ENCODE measurements around the gene TACR1. TPM values are rescaled to one million over a fixed set of nuclear protein-coding genes. Genes with fewer than 3 reads are reported as not detected.
"Not testable (repeated sequence)": the region's sequence is repeated elsewhere in the genome, so short reads cannot be mapped to it uniquely, and the experiment has no call there.

Gene TACR1
- total and polyA plus RNA-seq, 8 donors = 0.14 to 3.5 (median 0.49) TPM; not detected in 4

DNA sequence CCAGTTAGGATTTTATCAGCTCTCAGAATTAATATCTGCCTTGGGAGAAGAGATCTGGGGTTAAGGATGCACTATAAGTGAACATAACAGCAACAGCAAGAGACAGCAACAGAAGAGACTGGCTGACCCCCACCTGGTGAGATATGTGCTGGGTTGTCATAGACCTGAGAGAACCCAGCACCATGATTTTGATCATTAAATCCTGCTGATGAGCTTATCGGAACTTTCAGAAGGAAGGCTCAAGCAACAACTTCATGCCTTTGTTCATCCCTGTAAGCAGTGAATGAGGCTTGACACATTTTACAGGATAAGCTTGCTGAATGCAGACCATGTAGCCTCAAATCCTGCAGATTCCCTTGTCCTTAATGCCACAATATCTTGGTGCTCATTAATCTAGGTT, 140.9 kb downstream of the TACR1 start:
- intact Hi-C loops (cut with DNase I; ENCODE audit: low total_unique reads) = no loop called here
- WGBS, 5 donors = 69 to 97% (median 93%) methylated on average over 1 of the region's 1 CpG

DNA sequence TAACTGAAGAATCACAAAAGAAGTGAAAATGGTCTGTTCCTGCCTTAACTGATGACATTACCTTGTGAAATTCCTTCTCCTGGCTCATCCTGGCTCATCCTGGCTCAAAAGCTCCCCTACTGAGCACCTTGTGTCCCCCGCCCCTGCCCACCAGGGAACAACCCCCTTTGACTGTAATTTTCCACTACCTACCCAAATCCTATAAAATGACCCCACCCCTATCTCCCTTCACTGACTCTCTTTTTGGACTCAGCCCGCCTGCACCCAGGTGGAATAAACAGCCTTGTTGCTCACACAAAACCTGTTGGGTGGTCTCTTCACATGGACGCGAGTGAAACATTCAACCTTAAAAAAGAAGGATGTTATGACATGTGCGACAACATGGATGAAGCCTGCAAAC, 142.2 kb downstream of the TACR1 start:
- H3K4me1 ChIP-seq; intact Hi-C loops (cut with DNase I; ENCODE audit: low total_unique reads): not testable (repeated sequence)
- 91 to 93% (median 91%) methylated on average over 5 of the region's 5 CpGs for WGBS, 5 donors

More for the DNA sequence above, 140.9 kb downstream of the TACR1 start:
- Histone ChIP-seq H3K4me1 (no peaks in the 10 kb centered on the region), H3K36me3 (no peaks in the 10 kb centered on the region), H3K27ac (no peak overlapping the region), H3K9me3 (no peaks in the 10 kb centered on the region), H3K27me3 (no peaks in the 10 kb centered on the region), H3K4me3 (no peak overlapping the region)
- no peak for DNase-seq
- TF ChIP-seq, protein P1, sequence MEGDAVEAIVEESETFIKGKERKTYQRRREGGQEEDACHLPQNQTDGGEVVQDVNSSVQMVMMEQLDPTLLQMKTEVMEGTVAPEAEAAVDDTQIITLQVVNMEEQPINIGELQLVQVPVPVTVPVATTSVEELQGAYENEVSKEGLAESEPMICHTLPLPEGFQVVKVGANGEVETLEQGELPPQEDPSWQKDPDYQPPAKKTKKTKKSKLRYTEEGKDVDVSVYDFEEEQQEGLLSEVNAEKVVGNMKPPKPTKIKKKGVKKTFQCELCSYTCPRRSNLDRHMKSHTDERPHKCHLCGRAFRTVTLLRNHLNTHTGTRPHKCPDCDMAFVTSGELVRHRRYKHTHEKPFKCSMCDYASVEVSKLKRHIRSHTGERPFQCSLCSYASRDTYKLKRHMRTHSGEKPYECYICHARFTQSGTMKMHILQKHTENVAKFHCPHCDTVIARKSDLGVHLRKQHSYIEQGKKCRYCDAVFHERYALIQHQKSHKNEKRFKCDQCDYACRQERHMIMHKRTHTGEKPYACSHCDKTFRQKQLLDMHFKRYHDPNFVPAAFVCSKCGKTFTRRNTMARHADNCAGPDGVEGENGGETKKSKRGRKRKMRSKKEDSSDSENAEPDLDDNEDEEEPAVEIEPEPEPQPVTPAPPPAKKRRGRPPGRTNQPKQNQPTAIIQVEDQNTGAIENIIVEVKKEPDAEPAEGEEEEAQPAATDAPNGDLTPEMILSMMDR (IDR thresholded peaks at IDR 0.05) = no peak
- no peak for TF ChIP-seq EP300 (IDR thresholded peaks at IDR 0.05)
- no peak for TF ChIP-seq POLR2AphosphoS5 (IDR thresholded peaks at IDR 0.05)
- no peak for TF ChIP-seq POLR2A (IDR thresholded peaks at IDR 0.05)

DNA sequence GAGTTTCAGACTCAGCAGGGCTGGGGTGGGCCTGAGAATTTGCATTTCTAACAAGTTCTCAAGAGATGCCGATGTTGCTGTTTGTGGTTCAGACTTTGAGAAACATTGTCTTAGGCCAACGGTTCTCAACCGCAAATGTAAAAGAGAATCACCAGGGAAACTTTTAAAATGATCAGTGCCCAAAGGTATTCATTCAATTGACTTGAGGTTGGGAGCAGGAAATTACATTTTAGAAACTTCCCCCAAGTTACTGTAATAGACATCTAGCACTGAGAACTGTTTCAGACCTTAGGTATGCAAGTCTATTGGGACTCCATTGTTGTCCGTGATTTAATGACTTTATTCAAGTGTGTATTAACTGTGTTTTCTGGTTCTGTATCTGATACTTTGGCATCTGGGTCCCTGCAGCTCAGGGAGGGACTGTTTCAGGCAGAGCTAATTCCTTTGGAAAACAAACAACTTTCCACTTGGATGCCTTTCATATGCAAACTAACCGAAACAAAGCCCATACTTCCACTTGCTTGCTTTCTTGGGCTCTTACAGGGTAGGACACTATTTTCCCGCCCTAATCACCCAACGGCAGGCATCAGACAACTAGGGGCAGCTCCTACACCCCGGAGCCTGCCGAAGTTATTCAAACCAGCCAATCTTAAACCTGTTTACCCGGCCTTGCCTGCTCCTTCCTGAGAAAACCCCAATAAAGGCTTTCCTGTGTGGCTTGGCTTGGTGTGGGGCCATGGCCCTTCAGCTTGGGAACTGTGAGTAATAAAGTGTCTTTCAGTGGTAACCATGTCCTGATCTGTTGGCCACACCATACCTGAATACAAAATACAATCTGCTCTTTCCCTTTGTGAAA, 143.3 kb downstream of the TACR1 start:
- TF ChIP-seq, protein P1 (IDR thresholded peaks at IDR 0.05) = no peak
- TF ChIP-seq EP300 (IDR thresholded peaks at IDR 0.05) = no peak
- no peak for TF ChIP-seq POLR2AphosphoS5 (IDR thresholded peaks at IDR 0.05)
- TF ChIP-seq POLR2A (IDR thresholded peaks at IDR 0.05) = no peak
- Histone ChIP-seq H3K4me1 (no peaks in the 10 kb centered on the region), H3K36me3 (no peaks in the 10 kb centered on the region), H3K9me3 (no peaks in the 10 kb centered on the region), H3K27ac (no peak overlapping the region), H3K27me3 (no peaks in the 10 kb centered on the region), H3K4me3 (no peak overlapping the region)
- 58 to 68% (median 62%) methylated on average over 10 of the region's 10 CpGs for WGBS, 5 donors
- intact Hi-C loops (cut with DNase I; ENCODE audit: low total_unique reads) = no loop called here
- no peak for DNase-seq

More for the DNA sequence above, 142.2 kb downstream of the TACR1 start:
- H3K36me3 ChIP-seq, H3K9me3 ChIP-seq, H3K27me3 ChIP-seq, H3K27ac ChIP-seq, DNase-seq, H3K4me3 ChIP-seq: not testable (repeated sequence)

DNA sequence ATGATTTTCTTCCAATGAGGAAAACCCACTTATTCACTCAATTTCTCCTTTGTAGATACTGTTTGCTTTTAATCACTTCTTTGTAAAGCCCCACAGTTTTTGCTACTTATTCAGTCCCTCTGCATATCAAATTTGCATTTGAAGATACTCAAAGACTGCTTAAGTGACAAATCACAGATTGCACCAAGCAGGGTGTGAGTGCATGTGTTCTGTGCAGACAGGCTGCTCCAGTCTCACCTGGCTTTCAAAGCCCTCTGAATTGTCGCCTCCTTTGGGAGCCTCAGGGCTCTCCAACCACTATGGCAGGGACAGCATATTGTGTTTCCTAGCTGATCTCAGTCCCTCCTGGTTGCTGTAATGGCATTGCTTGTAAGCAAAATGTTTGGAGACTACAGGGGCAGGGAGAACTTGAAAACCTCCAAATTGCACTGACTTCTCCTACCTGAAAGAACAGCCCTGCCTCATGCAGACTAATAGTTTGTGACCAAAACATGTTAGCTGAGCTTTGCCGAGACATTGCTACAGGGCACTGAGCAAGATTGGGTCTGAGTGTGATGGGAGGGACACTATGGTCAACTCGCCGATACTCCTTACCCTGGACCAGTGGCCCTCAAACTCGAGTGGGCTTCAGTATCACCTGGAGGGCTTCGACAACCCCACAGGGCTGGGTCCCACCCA, 144.0 kb downstream of the TACR1 start:
- no peak overlapping the region for H3K27ac ChIP-seq
- 77 to 86% (median 84%) methylated on average over 6 of the region's 6 CpGs for WGBS, 5 donors
- intact Hi-C loops (cut with DNase I; ENCODE audit: low total_unique reads) = no loop called here
- TF ChIP-seq POLR2AphosphoS5 (IDR thresholded peaks at IDR 0.05) (no peak), EP300 (IDR thresholded peaks at IDR 0.05) (no peak), POLR2A (IDR thresholded peaks at IDR 0.05) (no peak)
- TF ChIP-seq, protein P1 (IDR thresholded peaks at IDR 0.05) = no peak
- H3K36me3 ChIP-seq = no peaks in the 10 kb centered on the region
- H3K4me3 ChIP-seq = no peak overlapping the region
- no peaks in the 10 kb centered on the region for H3K27me3 ChIP-seq
- no peaks in the 10 kb centered on the region for H3K4me1 ChIP-seq
- no peak for DNase-seq
- no peaks in the 10 kb centered on the region for H3K9me3 ChIP-seq
